Cardiac fibroblast (primary cell): ENCODE data around the gene MOCS3.
A peak's percentile ranks its signal among the peaks of the same experiment; 100 is the strongest.

ENCODE experiments used
- DNase-seq, 2 donors: peaks; one replicate each; pipeline versions ENCODE4 v3.0.0 to v3.0.0-alpha.2; 2010; ENCODE audit warnings: low read depth in 2 of 2
- H3K4me3 ChIP-seq, 2 donors: replicated peaks in 1 of 2; 1 replicate in 1 of 2; 2 replicates in 1 of 2; pipeline ENCODE4 v1.5.1; 2011; ENCODE audit warnings: low read depth in 2 of 2, low read length in 2 of 2, mild to moderate bottlenecking in 2 of 2, moderate library complexity in 1 of 2
- CTCF ChIP-seq: IDR thresholded peaks from one replicate; pipeline ENCODE4 v1.5.1; 2011; ENCODE audit warnings: low read depth, mild to moderate bottlenecking, low read length, inconsistent platforms

MOCS3 gene

GRCh38 chr20:50932016-50932485 is 26.6 kb upstream of the MOCS3 start:
- DNase-seq, result no peak
- H3K4me3 ChIP-seq, result peak overlapping the region; percentile 23 to 87
- no peak for TF ChIP-seq CTCF

- TF ChIP-seq CTCF, result no peak
- H3K4me3 ChIP-seq, result no peak overlapping the region
- DNase-seq, result no peak
Observed at GRCh38 chr20:50932691-50933280, 25.8 kb upstream of the MOCS3 start.

GRCh38 chr20:50933589-50933988 is 25.0 kb upstream of the MOCS3 start:
- no peak for DNase-seq
- no peak overlapping the region for H3K4me3 ChIP-seq
- TF ChIP-seq CTCF, result no peak

- no peak overlapping the region for H3K4me3 ChIP-seq
- DNase-seq, result no peak
- no peak for TF ChIP-seq CTCF
Observed at GRCh38 chr20:50943069-50943468, 15.5 kb upstream of the MOCS3 start.

GRCh38 chr20:50948132-50948785 is 10.4 kb upstream of the MOCS3 start:
- no peak for DNase-seq
- no peak for TF ChIP-seq CTCF
- H3K4me3 ChIP-seq, result no peak overlapping the region

GRCh38 chr20:50953196-50953595 is 5.4 kb upstream of the MOCS3 start:
- TF ChIP-seq CTCF, result no peak
- DNase-seq, result no peak
- H3K4me3 ChIP-seq, result no peak overlapping the region
